GM12874 (cell line): ENCODE data around the gene MEF2D.

Source experiments
- TF ChIP-seq, protein P1 (sequence below): IDR thresholded peaks from 2 replicates; pipeline ENCODE4 v1.5.1; 2011; ENCODE audit warnings: low read depth, mild to moderate bottlenecking, control low read depth, low read length, moderate library complexity; ENCODE audit not compliant: insufficient read depth

Gene MEF2D

DNA sequence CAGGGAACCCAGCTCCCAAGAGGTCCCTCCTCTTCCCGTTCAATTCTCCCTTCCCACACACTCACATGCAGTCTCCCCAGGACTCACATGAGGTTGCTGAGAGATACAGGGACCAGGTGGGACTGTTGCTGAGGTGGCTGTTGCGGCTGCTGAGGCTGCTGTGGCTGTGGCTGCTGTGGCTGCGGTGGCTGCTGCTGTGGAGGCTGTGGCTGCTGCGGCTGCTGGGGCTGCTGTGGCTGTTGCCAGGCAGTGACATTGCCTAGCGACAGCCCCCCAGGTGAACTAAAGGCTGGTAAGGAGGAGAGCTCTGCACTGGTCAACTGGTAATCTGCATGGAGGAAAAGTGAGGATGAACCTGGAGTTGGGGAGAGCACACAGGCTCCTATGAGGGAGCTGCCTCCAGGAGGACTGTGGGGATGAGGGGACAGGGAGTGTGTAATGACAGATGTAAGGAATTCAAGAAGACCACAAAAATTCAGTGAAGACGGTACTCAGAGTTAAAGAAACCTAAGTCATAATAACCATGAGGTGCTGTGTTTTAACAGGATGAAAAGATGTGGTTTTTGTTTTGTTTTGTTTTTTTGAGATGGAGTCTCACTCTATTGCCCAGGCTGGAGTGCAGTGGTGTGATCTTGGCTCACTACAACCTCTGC lies 31.8 kb downstream of the MEF2D start:
- TF ChIP-seq, protein P1, sequence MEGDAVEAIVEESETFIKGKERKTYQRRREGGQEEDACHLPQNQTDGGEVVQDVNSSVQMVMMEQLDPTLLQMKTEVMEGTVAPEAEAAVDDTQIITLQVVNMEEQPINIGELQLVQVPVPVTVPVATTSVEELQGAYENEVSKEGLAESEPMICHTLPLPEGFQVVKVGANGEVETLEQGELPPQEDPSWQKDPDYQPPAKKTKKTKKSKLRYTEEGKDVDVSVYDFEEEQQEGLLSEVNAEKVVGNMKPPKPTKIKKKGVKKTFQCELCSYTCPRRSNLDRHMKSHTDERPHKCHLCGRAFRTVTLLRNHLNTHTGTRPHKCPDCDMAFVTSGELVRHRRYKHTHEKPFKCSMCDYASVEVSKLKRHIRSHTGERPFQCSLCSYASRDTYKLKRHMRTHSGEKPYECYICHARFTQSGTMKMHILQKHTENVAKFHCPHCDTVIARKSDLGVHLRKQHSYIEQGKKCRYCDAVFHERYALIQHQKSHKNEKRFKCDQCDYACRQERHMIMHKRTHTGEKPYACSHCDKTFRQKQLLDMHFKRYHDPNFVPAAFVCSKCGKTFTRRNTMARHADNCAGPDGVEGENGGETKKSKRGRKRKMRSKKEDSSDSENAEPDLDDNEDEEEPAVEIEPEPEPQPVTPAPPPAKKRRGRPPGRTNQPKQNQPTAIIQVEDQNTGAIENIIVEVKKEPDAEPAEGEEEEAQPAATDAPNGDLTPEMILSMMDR: no peak

- TF ChIP-seq, protein P1: no peak
Observed at GRCh38 chr1:156467906-156468305, 32.7 kb downstream of the MEF2D start.

DNA sequence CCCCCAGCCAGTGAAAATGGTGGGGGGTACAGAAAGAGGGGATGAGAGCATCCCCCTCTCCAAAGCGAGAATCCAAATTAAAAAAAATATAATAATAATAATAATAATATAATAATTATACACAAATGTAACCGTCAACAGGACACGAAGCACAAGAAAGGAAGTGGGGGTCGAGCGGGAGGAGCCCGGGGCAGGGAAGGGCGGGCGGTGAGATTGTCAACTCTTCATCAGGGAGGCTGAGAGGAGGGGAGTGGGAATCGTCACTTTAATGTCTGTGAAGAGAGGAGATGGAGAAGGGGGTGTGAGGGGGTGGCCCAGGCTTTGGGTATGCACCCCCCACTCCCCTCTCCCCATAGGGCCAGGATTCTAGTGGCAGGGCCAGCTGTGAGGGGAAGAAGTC lies 33.2 kb downstream of the MEF2D start:
- TF ChIP-seq, protein P1: no peak

DNA sequence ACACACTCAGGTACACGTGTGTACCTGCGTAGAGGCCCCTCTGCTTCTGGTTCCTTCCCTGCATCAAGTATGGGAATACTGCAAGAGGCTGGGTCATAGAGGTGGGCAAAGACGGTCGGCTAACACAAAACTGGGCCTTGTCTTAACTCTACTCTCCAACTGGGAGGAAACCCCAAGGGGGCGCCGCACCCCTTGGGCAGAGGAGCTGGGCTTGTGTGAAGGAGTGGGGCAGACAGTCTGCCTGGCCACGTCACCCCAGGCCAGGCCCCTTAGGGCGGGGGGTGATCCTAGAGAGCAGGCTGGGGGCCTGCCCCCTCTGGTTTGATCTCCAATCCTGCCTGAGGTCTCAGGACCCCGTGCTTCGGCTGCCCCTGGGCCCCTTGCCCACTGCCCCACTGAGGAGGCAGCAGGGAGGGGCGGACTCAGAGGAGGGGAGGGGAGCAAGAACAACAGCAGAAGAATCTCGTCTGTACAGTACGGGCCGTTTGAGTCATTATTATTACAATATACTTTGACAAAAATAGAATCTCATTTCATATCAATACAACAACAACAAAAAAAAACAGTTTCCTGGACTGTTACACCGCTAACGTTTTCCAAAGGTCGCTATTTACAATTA lies 34.7 kb downstream of the MEF2D start:
- TF ChIP-seq, protein P1: 0 out of 2 replicates have a peak, but pooled peaks have one; percentile 30

DNA sequence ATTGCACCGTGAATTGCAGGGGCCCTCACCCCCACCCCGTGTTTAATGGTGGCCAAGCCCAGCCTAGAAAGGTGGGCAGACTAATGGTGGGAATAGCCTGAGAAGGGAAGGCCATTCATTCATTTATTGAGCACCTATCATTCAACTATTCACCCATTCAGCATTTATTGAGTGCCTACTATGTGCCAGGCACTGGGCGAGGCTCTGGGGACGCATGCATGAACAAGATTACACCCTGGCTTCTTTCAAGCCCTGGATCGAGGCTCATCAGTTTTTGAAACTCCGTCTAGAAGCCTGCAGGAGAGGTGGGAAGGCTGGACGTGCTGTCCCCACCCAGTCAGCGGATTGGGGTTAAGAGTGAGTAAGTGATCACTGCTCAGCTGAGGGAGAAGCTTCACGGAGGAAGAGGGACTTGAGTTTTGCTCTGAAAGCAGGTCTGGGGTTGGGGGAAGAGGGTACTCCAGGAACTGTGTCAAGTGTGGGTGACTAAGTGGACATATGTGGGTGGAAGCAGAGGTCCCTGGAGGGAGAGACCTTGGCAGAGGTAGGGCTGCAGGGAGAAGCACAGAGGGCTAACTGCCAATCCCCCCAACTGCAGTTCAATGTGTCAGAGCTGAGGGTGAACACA lies 35.6 kb downstream of the MEF2D start:
- TF ChIP-seq, protein P1: no peak

GRCh38 chr1:156464335-156464734 lies 36.2 kb downstream of the MEF2D start:
- TF ChIP-seq, protein P1: no peak

- TF ChIP-seq, protein P1: no peak
Observed at GRCh38 chr1:156463874-156464273, 36.7 kb downstream of the MEF2D start.
